Measurements from ENCODE around the gene CRB2.

CRB2 gene

DNA sequence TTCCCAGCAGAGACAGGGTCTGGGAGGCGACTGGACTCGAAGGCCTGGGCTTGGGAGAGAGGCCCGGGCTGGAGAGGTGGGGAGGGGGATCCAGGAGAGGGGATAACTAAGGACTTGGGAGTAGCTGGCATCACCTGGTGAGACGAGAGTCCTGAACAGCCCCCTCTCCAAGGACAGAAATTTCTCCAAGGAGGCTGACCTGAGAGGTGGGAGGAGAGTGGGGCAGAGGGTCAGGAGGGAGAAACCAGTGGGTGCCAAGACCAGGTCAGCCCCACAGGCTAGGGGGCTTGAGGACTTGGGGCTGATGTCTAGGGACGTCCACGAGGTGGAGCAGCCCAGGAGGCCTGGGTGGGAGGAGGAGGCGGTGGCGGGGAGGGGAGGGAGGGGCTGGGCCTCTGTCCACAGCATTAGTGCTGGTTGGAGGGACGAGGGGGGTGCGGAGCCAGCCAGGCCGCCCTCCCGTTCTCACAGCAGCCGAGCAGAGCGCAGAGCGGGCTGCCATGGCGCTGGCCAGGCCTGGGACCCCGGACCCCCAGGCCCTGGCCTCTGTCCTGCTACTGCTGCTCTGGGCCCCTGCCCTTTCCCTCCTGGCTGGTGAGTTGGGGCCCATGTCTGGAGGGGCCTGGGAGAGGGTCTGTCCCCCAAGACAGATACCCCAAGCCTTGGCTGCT, at the start of gene CRB2:
TSS of gene CRB2 (plus strand) at position 437 of the 671 bp plus-strand sequence. CDS start at position 501, 64 bp downstream.
- DNase-seq (ENCODE audit: low read depth in 2 of 2) = no peak

DNA sequence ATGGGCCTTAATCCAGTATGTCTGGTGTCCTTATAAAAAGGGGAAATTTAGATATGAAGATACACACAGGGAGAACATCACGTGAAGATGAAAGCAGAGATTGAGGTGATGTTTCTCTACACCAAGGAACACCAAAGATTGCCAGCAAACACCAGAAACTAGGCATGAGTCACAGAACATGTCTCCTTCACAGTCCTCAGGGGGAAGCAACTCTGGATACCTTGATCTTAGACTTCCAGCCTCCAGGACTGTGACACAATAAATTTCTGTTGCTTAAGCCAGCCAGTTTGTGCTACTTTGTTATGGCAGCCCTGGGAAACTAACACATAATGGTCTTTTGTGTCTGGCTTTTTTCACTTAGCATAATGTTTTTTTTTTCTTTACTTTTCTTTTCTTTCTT, 46.4 kb upstream of the CRB2 start:
- no peak for DNase-seq (ENCODE audit: low read depth in 2 of 2)

DNA sequence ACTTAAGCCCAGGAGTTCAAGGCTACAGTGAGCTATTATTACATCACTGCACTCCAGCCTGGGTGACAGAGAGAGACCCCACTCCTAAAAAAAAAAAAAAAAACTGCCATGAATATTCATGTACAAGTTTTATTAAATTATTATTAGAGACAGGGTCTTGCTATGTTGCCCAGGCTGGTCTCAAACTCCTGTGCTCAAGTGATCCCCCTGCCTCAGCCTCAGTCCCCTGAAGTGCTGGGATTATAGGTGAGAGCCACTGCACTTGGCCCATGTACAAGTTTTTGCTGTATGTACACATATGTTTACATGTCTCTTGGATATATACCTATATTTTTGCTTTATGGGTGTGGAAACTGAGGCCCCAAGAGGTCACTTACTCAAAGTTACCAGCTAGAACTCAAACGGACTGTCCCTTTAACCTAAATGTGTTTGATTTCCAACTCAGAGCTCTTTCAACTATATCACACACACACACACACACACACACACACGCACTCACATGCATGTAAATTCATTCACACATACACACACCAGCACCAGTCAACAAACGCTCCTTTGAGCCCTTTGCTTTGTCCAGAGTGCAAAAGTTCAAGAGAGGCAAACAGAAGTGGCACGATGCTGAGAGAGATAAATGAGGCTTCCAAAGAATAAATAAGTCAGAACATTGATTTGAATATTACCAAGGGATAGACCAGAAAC, 45.3 kb upstream of the CRB2 start:
- no peak for DNase-seq (ENCODE audit: low read depth in 2 of 2)

DNA sequence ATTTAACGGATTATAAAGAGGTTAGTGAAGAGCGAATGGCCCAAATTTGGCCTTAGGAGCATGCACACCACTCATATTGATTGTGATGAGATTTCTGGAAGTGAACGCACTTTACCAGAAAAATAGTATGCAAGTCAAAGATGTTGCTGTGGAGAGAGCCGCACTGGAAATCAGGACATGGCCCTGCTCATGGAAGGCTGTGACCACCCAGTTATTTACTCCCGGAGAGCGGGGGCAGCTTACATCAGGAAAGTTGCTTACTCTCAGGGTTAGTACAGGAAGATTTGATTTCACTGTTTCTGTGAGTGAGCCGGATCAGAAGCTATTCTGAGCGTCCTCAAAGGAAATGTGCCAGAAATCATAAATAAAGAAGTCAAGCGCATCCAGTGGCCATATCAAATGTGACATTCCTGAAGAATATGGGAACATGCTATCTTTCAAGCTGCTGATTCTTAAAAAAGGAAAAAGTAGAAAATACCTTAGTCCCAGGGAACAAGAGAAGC, 44.7 kb upstream of the CRB2 start:
- DNase-seq (ENCODE audit: low read depth in 2 of 2) = no peak

DNA sequence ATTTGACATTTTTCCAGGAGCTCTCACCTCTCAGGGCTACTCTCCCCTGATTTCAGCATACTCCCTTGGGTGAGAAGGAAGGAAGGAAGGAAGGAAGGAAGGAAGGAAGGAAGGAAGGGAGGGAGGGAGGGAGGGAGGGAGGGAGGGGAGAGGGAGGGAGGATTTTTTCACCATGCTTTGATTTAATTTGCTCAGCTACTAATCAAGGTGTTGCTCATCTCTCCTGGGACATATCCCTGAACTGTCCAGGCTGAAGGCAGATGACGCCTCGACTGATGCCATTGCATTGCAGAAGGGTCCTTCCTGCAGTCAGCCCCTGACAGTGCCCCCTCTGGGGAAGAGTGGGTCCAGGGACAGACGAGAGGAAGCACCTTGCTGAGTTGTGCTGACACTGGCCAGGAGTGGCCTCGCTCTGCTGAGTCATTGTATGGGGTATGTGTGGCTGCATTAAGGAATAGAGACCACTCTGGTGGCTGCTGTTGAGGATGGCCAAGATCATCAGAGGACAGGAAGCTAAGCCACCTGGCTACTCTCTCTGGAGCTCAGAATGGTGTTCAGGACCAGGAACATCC, 43.6 kb upstream of the CRB2 start:
- no peak for DNase-seq (ENCODE audit: low read depth in 2 of 2)

DNA sequence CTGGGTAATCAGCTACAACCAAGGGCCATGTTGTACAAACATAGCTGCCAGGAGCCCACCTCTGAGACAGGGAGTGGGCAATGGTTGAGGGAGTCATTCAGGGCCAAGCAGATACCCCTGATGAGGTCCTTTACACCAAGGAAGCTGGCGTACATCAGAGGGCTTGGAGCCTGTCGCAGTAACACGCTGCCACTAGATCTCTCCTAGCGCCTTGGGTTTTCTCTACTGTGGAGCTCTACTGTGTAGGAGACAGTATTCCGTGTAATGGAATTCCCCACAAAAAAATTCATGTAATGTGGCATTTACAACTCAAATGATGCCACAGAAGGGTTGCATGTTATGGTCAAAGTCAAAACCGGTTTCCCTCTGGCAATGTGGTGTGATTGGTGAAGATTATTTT, 41.4 kb upstream of the CRB2 start:
- DNase-seq (ENCODE audit: low read depth in 2 of 2) = no peak

DNA sequence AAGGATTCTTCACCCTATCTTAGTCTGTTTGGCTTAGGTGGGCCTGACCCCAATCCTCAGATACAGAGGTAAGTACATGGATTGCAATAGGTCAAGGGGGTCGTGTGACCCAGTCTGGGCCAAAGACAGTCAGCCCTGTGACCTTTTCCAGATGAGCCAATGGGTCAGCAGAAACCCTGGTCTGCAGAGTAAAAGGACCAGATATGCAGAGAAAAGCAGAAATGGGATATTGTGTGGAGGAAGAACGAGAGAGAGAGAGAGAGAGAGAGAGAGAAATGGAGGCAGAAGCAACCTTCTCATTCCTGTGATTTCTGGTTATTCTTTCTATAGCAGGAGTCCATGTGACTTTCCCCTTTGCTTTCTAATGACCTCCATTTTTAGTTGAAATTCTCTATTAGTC, 40.4 kb upstream of the CRB2 start:
- no peak for DNase-seq (ENCODE audit: low read depth in 2 of 2)

DNA sequence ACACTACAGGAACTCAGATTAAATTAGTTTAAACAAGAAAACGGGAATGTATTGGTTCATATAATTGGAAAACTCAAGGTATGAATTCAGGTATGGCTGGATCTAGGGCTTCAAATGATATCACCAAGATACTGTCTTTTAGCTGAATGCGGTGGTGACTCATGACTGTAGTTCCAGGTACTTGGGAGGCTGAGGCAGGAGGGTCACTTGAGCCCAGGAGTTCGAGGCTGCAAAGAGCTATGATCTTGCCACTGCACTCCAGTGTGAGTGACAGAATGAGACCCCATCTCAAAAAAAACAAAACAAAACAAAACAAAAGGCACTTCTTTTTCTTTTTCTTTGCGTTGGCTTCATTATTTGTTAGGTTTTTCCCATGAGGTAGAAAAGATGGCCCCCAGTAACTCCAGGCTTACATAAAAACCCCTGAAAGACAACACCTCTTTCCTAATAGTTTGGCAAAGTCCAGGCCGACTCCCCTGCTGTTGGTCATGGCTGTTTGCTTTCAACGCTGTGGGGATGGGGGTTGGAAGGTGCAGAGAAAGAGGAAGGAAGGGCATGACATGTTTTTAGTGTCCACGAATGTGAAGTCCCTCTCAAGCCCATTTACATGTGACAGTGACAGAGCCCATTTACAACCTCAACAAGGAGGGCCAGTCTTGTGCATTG, 39.8 kb upstream of the CRB2 start:
- DNase-seq (ENCODE audit: low read depth in 2 of 2) = no peak

DNA sequence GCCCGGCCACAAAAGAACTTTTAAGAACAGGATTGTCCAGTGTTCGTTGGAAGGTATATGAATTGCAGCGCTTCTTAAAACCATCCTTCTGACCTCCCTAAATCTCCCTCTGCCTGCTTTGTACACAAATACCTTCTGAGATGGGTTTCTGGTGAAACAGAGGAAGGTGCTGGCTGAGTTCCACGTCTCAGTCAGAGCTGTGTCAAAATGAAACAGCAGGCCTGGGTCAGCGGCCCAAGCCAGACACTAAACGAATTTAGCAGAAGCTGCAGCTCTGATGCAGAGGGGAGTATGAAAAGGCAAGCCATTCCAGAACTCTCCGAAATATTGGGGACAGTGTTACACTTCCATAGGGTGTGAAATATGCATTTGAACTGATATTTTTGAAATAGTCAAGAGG, 37.8 kb upstream of the CRB2 start:
- no peak for DNase-seq (ENCODE audit: low read depth in 2 of 2)

DNA sequence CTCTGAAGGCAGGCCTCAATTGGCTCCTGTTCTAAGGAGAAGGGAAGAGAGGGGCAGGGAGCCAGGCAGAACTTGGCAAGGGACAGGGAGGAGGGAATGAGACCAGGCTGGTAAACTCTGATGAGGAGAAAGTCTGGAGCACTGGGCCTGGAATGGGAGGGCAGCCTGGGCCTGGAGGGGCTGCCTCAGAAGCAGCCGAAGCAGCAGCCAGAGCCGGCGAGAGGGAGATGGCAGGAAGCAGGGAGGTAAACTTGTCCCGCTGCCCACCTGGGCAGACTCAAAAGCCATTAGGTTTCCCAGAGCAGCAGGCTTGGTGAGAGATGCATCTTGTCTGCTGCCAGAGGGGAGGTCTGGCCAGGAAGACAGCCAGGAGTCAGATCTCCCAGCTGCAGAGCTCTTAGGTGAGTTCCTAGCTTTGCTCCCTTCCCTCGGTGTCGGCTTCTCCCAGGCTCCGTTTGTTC, 37.0 kb upstream of the CRB2 start:
- DNase-seq (ENCODE audit: low read depth in 2 of 2) = no peak

DNA sequence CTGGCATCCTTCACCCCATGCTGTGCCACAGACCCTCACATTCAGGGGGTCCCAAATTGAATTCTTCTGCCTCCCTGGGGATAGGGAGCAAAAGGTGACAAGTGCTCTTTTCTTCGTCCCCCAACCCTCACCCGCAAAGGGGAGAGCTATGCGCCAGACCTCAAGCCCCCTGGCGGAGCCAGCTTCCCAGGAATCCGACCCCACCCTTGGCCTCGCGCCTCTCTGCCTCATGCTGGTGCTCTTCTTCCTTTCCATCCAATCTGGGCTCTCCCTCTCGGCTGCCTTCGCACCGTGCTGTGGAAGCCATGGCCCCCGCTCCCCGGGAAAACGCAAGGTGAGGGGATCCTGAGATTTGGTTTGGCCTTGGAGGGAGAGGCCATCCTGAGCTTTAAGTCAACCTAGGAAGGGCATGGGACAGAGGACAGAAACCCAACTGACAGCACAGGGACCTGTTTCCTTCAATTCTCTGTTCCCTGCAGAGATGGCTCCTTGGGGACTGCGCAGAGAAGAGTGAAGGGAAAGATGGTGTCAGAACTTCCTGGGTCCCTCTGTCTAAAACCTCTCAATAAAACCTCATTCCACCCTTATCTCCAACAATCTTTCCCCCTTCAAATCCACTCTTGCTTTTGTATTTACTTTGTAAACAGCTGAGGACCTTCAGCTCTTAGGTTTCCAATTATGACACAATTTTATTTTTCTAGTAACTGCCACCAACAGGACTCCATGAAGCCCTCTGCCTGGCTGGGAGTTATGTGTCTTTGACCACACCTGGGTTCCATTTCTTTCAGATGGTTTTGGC, 36.3 kb upstream of the CRB2 start:
- DNase-seq (ENCODE audit: low read depth in 2 of 2) = no peak

DNA sequence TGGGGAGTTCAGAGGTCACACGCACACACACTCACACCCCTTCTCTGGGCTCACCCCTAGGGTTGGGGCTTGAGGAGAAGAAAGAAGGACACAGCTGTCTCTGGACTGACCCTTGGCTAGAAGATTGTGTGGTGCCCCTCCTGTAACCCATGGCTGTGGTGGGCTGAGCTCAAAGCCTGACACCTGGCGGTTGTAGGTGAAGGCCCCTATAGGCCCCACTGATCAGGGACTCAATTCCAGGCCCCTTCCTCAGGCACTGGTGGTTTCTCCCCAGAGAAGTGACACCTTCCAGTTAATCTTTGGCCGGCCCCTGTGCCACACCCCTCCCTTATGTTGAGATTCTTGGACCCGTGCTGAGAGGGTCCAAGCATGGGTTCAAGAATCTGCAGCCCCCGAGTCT, 35.2 kb upstream of the CRB2 start:
- no peak for DNase-seq (ENCODE audit: low read depth in 2 of 2)

DNA sequence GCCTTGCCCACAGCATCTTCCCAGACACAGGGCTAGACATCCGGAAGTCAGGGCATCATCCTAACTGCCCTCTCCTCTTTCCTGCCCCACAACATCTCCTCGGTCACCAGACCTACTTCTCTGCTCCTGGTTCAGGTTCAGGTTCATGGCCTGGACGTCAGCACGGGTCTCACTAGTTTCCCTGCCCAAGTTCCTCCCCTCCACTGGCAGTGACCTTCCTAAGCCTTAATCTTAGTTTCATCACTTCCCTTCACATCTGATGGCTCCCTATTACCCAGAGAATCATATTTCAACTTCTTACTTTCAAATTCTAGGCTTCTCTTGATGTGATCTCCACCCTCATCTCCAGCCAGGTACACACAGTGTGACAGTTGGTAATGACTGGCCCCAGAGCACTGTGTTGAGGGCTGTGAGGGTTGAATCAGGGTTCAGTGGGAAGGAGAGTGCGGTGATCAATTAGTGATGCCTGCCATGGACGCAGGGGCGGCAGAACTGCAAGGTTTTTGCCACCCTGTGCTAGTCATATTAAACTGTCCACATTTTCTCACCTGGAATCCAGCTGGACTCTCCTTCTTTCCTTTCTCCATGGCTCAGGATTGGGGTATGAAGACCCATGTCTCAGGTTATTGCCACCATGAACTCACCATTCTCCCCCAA, 34.3 kb upstream of the CRB2 start:
- DNase-seq (ENCODE audit: low read depth in 2 of 2) = no peak

DNA sequence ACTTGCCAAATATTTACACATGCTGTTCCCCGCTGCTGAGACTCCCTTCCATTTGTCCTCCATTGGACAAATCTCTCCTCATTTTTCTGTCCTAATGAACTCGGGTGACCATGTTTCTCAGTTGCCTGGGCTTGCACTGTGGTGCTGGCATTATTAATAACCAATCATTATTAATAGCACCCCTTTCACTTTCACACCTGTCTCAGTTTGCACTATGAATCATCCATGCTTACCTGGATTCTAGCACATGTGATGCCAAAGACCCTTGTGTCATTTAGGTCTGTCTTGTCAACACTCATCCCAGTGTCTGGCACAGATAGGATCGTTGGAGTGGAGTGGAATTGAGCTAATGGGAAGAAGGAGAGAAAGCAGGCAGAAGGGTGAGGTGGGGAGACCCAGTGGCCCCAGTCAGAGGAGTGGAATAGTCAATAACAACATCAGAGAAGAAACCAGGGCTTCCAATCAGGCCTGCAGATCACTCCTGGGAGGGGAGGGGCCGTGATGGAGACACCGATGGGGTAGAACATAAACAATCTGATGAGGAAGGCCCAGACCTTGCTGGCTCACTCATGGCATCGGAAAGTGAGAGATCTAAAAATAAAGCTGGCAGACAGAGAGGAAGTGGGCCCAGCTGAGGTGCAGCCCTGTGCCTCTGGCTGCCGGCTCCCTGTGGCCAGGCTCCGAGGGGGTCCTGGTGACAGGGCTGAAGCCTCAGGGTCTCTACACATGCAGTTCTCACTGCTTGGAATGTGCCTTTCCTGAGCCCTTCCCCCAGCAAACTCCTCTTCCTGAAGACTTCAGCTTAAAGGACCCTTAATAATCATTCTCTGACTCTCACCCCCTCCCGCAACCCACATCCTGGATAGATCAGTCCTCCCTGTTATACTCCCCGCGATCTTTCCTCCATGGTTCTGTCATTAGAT, 33.5 kb upstream of the CRB2 start:
- DNase-seq (ENCODE audit: low read depth in 2 of 2) = no peak

DNA sequence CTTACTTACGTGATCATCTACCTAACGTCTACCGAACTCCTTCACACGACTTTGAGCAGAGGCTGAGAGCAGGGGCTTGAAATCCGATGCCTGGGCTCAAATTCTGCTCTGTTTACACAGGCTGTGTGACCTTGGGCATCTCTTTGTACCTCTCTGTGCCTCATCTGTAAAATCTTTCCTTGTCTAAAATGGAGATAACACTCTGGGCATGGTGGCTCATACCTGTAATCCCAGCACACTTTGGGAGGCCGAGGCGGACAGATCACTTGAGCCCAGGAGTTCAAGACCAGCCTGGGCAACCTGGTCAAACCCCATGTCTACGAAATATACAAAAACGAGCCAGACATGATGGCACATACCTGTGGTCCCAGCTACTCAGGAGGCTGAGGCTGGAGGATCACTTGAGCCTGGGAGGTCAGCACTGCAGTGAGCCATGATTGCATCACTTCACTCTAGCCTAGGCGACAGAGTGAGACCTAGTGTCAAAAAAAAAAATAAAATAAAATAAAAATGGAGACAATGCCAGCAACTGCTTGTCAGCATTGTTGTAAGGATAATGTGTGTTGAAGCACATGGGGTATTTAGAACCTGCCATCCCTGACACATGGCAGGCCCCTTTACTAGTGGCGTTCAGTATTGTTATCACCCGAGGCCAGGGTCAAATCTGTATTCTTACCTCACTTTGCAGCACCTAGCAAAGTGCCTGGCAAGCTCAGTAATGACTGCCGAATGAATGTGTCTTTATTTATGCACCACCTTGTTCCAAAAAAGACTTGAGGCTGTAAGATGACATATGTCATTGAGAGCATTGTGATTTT, 32.6 kb upstream of the CRB2 start:
- DNase-seq (ENCODE audit: low read depth in 2 of 2) = no peak

DNA sequence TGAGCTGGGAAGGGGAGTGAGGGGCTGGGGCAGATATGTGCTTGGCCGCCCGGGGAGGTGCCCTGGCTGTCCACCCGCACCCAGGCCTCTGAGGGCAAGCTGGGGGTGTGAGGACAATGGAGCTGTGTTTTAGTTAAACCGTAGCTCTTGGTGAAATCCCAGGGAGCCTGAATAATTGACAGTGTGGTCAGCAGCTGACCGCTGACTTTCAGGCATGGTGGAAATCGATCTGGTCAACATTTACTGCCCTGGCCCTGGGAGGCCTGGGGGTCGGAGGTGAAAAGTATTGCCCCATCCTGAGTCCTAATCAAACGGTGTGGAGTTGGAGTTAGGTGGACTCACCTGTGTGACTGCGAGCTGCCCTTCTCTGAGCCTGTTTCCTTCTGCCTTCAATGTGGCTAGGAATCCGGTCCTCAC, 31.2 kb upstream of the CRB2 start:
- DNase-seq (ENCODE audit: low read depth in 2 of 2) = no peak

DNA sequence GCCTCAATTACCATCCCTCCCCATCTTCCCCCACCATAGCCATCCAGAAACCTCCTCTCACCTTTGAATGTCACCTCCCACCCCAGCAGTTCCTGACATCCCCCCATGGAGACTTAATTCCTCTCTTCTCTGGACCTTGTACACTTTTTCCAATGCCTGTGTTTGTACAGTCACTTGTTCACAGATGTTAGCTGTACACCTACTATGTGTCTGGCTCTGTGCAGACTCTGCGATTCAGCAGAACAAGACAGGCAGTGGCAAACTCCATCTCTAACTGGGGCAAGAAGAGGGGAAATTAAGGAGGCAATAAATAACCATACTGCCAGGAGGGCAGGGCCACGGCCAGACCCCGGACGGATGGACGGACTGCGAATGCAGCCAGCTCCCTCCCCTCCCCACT, 29.8 kb upstream of the CRB2 start:
- DNase-seq (ENCODE audit: low read depth in 2 of 2) = no peak

DNA sequence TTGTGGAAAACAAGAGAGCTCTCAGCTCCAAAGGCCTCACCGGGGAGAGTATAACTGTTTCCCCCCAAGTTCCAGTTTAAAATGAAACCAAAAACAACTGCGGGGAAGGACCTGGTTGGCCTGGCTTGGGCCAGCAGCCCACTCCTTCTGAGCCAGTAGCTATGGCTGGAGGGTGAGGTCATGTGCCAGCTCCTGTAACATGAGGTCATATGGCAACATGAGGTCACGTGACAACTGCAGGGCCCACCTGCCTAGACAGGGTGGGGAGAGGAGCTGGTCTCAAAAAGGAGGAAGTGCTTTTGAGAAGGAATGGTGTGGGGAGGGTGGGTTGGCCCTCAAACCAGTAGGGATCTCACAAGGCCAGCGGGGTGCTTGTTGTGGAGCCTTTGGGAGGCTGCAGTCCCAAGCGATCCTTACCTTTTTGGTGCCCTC, 29.3 kb upstream of the CRB2 start:
- no peak for DNase-seq (ENCODE audit: low read depth in 2 of 2)

DNA sequence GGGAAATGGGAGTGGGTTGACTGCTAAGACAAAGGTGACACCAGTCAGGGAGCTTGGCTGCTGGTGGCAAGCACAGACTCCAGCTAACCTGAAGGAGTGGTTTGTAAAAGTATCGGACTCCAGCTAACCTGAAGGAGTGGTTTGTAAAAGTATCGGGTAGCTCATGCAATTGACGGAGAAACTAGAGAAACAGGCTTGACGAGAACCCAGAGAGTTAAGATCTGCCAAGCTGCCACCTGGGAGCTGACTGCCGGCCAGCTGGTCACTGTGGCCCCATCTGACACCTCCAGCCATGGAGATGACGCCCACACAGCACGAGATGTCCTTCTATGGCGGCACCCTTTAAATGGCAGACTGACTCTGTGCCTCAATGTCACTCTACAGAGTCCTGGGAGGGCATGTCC, 28.3 kb upstream of the CRB2 start:
- no peak for DNase-seq (ENCODE audit: low read depth in 2 of 2)
